ENCODE measurements around the gene ZNF200.

DNA sequence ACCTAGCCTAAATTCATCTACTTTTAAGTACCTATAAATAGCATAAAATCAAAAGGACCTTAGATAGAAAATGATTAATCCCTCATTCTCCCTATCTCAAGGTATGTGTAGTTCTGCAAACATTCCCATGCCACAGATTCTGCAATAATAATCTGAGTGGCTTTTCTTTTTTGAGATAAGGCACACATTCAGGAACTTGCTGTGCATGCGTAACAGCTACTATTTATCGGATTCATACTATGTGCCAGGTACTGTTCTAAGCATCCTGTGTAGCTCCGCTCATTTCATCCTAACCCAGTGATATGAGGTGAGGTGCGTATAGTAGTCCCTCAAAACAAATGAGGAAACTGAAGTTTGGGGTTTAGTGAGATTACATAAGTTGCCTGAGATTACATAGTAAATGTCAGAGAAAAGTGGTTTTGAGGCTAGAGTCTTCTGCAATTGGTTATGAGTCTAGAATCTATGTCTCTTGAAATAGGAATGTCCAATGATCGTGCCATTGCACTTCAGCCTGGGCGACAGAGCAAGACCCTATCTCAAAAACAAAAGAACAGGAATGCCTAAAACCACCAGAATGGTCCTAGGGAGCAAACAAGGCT is 46.4 kb upstream of the ZNF200 start:
- TF ChIP-seq, protein P1, sequence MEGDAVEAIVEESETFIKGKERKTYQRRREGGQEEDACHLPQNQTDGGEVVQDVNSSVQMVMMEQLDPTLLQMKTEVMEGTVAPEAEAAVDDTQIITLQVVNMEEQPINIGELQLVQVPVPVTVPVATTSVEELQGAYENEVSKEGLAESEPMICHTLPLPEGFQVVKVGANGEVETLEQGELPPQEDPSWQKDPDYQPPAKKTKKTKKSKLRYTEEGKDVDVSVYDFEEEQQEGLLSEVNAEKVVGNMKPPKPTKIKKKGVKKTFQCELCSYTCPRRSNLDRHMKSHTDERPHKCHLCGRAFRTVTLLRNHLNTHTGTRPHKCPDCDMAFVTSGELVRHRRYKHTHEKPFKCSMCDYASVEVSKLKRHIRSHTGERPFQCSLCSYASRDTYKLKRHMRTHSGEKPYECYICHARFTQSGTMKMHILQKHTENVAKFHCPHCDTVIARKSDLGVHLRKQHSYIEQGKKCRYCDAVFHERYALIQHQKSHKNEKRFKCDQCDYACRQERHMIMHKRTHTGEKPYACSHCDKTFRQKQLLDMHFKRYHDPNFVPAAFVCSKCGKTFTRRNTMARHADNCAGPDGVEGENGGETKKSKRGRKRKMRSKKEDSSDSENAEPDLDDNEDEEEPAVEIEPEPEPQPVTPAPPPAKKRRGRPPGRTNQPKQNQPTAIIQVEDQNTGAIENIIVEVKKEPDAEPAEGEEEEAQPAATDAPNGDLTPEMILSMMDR (IDR thresholded peaks at IDR 0.05): no peak
- no peak for TF ChIP-seq EP300 (IDR thresholded peaks at IDR 0.05; ENCODE audit: borderline replicate concordance in 1 of 2, low read depth in 1 of 2, low read length in 1 of 2)
- no peak for TF ChIP-seq EZH2phosphoT487 (IDR thresholded peaks at IDR 0.05; ENCODE audit: borderline replicate concordance, low read depth)
